Activated gamma-delta T cell treated with anti-CD3 and anti-CD28 coated beads, Interleukin-2, amount 50 U/mL, for 16 hours (primary cell): Measurements from ENCODE around the gene CAMK4.

Experiments used
- DNase-seq: peaks from one replicate; pipeline ENCODE4 v3.0.0-alpha.2; 2020; ENCODE audit warnings: low read depth

The CAMK4 gene

DNA sequence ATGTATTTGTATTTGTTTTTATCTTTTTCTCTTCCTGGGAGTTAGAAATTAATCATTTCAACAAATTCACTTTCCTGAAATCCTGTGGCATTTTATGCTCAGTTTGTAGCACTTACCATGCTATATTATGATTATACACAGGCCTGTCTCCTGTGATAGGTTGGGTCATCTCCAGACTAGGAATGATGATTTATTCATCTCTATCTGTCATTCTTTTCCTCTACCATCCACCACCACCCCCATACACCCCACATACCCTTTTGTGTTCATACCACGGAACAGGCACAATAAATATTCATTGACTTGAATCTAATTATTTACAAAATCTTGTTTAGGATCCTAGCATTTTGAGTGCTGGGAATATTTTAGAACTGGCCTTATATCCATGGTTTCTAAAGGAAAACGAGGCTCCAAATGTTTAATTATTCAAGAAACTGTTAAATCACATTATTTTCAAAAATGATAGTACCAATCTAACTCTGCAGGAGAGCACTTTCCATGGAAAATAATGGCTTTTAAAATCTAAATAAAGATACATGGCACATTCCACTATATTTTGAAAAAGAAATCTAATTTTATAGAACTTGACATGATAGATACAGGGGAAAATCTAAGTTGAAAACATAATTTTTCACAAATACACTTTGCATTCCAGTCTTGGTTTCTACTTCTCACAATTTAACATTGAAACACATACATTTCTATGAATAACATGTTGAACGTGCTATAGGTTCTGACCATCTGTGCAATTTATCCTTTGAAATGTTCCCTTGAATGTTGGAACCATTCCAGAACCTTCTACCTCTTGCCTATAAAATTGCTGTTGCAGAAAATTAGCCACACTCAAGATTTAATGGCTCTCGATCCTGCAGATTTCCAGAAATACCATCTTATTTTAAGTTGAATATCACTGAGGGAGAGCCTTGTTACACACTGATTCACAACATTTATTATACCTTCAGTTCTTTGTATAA, 198.8 kb downstream of the CAMK4 start:
- DNase-seq, result no peak

DNA sequence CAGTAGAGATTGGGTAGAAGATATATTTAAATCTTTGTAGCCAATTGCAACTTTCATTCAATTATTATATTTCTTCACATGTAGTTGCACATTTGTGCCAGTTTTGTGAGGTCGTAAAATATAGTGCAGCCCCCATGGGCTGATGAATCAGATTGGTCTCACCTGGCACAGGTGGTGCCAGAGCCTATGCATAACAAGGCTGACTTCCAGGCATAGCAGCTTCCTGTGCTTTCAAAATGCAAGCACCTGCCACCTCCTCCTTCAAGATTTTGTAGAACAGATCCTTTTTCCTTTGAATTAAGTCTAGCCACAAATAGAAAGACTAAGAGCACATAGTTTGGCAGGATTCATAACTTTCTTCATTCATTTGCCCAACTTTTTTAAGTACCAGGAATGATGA, 201.0 kb downstream of the CAMK4 start:
- no peak for DNase-seq

DNA sequence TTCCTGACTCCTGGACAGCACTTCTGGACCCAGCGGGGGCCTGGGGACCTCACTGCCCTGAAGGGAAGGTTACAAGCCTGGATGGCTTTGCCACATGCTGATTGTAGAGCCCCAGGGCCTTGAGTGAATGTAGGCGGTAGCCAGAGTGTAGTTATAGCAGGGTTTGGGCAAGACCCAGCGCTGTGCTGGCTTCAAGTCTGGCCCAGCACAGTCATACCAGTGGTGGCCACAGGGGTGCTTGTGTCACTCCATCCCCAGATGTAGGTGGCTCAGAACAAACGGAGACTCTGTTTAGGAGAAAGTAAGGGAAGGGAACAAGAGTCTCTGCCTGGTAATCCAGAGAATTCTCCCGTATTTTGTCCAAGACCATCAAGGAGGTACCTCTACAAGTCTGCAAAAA, 203.6 kb downstream of the CAMK4 start:
- no peak for DNase-seq

DNA sequence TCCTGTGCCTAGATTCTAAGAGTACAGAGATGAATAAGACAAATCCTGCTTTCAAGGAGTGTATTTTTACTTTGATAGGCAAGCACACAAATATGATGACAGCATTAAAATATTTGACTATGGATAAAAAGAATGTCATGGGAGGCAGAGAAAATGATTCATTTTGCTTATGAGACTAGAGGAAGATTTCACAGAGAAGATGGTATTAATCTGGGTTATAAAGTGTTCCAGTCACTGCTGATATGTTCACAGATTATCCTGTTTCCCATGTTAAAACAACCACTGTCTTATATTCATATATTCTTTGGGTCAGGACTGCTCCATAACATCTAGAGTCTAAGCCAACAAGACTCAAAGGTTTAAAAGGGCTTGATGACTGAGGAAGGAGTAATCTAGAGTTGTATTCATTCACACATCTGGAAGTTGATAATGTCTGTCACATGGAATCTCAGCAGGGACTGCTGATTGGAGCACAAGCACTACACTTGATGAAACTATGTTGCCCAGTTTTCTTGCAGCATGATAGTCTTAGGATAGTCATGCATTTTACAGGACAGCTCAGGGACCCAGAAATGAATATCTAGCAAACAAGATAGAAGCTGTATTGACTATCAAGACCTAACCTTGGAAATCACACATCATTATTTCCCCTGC, 208.8 kb downstream of the CAMK4 start:
- DNase-seq, result no peak

DNA sequence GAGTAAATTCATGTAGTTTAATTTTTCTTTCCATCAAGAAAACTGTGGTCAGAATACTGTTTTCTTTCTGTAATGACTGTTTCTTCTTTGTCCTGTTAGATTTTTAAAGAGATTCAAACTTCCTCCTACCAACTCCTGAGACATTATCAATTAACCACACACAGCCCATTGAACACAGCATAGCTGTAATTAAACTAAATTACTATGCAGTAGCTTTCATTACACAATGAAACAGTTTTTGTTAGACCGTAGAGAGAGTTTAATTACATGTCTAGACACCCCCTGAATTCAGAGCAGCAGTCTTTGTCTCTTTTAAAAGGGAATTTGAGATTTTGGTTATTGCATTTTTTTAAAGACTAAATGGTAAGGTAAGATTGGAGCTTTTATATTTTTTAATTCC, 210.6 kb downstream of the CAMK4 start:
- DNase-seq, result no peak

DNA sequence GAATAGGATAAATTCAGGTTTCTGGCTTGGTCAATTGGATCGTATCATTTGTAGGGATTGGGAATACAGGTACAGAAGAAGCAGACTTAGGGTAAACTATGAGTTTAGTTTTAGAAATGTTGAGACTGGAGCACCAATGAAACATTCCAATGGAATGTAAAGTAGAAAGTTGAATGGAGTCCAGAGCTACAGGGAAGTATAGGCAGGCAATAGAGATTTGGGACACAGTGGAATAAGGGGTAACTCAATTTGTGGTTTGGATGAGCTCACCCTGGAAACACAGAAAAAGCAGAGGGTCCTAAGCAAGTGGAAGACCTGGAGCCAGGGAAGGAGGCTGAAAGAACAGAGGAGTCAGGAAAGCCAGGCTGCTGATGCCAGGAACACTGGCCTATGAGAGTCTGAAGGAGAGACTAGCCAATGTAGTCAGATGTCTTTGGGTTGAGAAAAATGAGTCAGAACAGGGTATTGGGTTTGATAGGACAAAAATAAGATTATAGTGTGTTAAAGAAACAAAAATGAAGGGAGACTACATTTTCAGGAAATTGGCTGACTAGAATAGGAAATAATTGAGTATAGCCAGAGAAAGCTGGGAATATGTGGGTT, 215.4 kb downstream of the CAMK4 start:
- DNase-seq, result no peak

DNA sequence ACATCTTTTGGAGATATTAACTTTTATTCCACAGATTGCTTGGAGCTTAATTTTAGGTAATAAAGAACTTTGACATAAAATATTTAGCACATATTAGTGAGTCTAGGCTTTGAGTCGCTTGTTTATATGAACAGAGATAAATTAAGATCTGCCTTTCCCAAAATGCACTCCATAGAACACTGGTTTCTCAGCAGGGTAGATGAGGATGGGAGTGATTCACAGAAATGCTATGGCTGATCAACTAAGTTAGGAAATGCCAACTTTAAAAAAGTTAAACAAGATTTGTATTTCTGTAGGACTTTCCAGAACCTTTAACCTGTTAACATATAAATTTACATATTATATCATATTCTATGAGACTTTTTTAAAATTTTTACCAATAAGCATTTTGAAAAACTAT, 222.9 kb downstream of the CAMK4 start:
- DNase-seq, result no peak

DNA sequence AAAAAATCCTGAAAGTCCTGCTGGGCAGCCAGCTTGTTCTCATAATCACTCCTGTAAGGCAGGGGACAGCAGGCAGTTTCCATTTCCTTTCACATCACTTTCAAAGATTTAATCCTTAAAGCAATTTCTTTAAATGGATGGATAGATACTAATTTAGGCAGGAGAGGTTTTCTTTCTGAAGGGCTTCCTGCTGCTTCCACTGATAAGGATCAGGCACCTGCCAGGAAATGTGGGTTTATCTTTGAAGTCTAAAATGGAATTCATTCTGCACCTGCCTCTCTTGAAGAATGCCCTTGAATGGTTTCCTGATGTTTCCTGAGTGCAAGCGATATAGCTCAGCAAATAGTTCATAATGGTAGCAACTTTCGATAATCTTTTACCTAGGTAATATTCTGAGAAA, 223.6 kb downstream of the CAMK4 start:
- DNase-seq, result no peak

DNA sequence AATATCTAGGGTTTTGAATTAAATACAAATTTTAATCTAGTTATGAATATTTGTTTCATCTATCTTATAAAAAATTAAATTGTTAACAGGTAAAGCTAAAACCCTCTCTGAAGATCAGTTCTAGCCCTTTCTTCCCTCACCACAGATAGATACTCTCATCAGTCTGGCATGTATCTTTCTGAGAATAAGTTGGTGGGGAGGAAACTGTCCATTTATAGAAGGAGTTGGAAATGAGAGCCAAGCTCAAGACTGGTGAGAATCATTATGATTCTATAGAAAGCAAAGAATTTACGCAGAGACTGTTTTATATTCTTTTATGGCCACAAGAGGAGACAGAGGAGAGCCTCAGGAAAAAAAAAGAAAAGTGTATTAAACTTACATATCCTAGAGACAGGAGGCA, 229.1 kb downstream of the CAMK4 start:
- DNase-seq, result no peak

DNA sequence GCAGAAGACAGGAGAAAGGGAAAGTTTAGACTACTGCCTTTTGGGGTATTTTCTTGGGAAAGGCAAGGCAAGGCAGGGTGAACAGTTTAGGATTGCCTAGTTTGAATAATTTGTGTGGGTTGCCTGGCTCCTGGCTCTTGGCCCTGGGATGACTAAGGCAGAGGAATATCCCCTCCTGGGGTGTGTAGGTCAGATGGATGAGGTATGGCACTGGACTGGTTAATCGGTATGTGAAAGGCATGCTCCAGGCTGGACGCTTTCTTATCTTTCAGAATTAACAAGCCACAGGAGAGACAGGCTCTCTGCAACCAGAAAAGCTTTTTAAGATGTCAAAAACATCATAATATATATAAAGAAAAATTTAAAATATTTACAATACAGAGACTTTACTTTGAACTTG, 229.6 kb downstream of the CAMK4 start:
- no peak for DNase-seq

DNA sequence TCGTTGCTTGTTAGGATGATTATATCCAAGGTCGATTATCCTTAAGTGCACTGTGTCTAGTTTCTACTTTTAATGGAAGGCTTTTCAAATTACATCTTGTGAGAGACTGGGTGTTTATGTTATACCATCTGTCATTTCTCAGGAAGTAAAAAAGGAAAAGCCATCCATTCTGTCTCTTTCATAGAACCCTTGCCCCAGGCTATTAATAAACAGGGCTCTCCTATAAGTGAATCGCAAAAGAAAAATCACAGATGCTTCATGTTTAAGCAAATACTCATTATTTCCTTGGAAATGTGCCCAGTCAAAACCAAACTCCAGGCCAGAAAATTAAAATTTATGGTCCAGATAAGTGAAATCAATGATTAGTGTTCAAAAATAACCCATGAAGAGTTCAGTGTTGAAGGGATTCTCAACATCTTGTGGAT, 230.0 kb downstream of the CAMK4 start:
- no peak for DNase-seq

DNA sequence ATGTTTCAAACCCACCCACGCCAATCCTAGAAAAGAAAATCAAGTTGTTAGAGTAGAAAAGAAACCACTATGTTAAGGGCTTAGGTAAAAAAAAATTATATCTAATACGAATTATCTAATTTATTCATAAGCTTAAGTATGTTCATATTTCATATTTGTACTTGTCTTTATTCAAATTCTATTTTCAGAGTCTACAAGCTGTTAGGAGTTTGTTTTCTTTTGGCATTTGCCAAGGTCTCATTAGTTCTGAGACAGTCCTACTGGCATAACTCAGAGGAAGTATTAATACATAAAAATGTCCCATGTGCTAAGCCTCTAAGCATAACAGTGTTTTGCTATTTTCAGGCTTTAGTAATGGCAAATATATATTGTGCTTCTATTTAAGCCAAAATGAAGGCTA, 230.6 kb downstream of the CAMK4 start:
- no peak for DNase-seq

DNA sequence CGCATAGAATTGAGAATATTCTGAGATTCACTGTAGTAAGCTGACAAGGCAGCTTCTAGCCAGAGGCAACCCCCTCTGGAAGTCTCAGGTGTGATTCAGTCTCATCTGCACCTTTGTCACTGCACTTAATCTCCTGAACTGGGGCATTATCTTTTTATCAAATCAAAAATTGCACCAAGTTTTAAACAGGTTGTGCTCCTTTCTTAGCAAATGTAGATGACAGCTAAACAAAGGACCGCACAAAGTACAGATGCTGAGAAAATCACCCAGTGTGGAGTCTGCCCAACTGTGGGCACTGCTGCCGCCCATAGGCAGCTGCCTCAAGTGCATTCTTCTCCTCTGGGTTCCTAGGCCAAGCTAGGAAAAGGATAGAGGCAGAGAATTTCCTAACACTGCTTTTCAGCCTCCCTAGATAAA, 237.1 kb downstream of the CAMK4 start:
- DNase-seq, result no peak

DNA sequence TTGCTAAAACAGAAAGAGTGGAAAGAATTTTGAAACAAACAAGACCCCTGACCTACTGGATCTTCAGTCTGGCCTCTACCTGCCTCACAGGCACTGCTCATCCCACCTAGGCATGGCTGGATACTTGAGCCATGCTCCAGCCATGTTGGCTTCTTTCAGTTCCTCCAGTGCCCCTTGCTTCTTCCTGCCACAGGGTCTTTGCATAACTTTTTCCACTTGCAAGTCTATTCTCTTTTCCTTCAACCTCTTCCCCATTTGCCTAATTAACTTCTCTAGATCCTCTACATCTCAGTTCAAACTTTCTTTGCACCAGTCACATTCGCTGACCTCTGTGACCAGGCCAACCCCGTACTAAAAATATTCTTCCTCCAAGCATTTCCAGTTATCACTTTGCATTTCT, 237.8 kb downstream of the CAMK4 start:
- DNase-seq, result no peak

DNA sequence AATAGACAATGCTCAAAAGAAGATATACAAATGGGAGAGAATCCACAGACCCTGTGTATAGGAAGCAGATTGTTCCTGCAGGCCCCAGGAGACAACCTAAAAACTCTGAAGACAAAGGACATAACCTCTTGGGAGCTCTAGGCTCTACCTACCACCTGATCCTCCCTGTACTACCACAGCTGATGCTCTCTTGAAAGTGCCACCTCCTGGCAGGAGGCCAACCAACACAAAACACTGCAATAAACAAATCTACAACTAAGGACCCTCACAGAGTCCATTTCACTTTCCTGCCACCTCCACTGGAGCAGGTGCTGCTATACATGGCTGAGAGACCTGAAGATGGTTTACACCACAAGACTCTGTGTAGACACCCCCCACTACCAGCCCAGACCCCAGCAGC, 239.1 kb downstream of the CAMK4 start:
- no peak for DNase-seq

DNA sequence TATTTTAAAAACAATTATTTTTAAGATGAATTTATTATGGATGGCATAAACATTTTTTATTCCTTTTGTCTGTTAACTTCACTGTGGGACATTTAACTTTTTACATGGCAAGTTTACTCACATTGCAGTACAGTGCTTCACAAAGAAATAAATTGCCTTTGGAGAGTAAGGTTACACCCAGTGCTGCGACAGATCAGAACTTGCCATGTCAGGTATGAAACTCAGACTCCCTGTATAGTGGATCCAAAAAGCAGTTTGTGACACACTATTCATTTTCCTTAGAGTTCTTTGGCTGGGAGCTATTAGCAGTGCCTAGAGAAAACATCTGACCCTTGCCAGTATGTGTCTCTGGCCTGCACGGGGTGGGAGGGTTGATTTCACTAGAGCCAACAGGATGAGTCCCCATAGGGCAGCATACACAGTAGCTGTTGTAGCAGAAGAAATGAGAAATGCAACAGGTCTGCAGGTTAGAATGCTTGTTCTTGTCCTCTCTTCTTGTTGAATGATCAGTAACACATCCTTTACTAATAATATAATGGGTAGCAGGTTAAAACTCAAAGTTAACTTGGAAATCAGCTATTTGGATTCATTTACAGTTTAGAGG, 245.2 kb downstream of the CAMK4 start:
- no peak for DNase-seq

DNA sequence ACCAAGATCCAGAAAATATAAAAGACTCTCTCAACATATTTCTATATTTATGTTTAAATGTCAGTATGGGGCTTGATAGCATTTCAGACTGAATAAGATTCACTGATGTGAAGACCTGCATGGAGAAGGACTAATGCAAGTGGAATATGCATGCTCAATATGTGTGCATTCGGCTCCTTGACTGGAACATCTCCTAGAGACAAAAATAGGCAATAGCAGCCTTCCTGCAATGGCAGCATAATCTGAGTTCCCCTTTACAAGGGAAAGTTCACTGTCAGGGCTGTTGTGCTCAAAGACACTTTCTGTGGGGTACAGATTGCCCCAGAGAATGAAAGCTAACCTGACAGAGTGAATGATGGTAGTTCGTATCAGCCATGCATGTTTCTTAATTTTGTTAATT, 245.7 kb downstream of the CAMK4 start:
- no peak for DNase-seq

DNA sequence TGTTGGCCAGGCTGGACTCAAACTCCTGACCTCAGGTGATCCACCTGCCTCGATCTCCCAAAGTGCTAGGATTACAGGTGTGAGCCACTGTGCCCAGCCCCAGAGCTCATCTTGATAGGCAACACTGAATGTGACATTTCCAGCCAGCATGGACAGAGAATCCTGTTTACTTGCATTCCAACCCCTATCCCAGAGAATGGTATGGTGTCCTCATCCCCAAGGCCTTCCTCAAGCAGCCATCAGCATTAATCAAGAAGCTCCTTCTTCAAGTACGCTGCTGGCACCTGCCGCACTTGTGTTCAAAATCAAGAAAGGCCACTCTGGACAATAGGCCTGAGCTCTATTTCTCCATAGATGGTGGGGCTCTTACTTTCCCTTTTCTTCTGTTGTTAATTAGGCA, 247.9 kb downstream of the CAMK4 start:
- no peak for DNase-seq

DNA sequence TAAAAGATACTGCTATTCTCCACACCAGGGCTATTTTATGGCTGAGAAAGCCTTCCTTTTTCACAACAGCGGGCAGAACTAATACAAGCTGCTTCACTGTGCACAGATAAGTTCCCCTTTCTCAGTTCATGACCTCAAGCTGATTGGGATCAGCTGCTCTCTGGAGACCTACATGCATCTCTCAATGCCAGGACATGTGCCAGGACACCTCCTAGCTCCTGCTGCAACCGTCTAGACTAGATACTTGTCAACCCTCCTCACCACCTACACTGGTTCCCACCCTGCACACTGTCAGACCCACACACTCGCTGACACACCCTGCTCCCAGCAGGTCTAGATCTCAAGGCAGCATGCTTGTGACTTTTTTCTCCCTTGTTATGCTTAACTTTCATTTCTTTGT, 248.4 kb downstream of the CAMK4 start:
- DNase-seq, result no peak

DNA sequence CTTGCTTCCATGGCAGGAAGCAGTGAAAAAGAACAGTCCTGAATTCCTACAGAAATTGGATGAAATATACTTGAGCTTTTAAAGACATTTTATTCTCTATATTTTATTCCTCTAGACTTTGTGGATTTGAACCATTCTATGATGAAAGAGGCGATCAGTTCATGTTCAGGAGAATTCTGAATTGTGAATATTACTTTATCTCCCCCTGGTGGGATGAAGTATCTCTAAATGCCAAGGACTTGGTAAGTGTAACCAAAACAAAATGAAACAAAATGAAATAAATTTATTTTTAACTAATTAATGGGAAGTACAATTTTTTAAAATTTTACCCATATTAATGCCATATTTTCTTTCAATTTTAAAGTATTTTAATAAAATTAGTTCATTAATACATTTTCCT, 254.1 kb downstream of the CAMK4 start:
- no peak for DNase-seq

DNA sequence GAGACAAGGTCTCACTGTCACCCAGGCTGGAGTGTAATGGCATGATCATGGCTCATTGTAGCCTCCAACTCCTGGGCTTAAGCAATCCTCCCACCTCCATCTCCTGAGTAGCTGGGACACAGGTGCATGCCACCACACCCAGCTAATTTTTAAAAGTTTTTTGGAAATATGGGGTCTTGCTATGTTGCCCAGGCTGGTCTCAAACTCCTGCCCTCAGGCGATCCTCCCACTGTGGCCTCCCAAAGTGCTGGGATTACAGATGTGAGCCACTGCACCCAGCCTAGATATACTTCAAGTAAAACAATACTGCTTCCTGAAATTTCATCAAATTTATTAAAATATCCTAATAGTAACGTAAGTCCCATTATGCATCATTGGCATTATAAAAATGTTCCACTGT, 254.7 kb downstream of the CAMK4 start:
- DNase-seq, result no peak

DNA sequence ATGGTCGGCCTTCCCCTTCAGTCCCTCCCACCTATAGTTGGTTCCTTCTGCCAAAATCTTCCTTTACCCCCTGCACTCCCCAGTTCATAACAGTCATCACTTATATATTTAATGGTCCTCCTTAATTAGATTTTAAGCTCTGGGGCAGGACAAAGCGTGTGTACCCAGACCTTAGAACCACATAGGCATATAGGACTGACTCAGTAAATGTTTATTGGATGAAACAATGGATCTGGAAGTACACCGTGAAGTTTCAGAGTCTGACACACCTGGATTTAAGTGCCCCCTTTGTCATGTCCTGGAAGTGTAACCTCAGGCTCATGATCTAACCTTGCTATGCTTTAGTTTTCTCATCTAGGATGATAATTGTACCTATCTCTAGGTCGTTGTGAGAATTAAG, 256.2 kb downstream of the CAMK4 start:
- no peak for DNase-seq

DNA sequence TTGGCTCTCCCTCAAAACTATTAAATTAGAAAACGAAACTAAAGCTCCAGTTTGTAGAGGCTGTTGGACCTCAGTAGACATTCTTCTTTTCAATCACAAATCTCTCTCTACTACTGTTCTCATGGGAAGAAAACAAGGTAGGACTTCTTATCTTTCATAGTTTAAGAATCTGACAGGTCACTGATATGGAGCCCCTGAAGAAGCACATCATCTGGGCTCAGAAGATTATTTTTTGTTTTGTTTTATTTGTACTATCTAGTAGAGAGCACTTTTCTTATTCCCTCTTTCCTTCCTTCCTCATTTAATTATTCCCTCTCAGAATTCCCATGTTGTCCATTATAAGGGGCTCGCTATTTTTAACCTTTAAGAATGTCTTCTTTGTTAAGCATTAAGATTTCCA, 261.9 kb downstream of the CAMK4 start:
- DNase-seq, result no peak
